K562 (cell line): Measurements from ENCODE around the gene TANK. TPM values are rescaled to one million over a fixed set of nuclear protein-coding genes. Genes with fewer than 3 reads are reported as not detected.

Source experiments
- ATAC-seq: fragments of 200-7000 bp; cut with Tn5 transposase; 3 replicates; pipeline ENCODE4 v1.9.1; 2020; ENCODE audit warnings: moderate library complexity
- BruUV-seq: library from RNA; stranded (reverse); fragments of 400-500 nt; replicated peaks from 2 replicates; lab custom pipeline; 2021; lab: Mats Ljungman, UMichigan
- CTCF ChIA-PET: fragments of 300-600 bp; formaldehyde crosslinking; extraction: SDS; loops from one replicate; lab custom pipeline; 2021; ENCODE audit warnings: low intra/inter-chr PET ratio; lab: Yijun Ruan, JAX
- POLR2A ChIA-PET: fragments of 300-600, 350-650 bp; sonication (Branson Sonifier 250); formaldehyde crosslinking; extraction: SDS; loops from one replicate; lab custom pipeline; 2021; ENCODE audit warnings: antibody characterized with exemption, inconsistent platforms; lab: Yijun Ruan, JAX
- DNase-seq, 4 experiments: peaks; one replicate each; pipeline versions ENCODE4 v3.0.0 to v3.0.0-alpha.2; 2011 to 2018; ENCODE audit warnings: low spot score in 3 of 4, mixed read lengths in 3 of 4; ENCODE audit errors: extremely low read depth in 1 of 4
- FAIRE-seq: peaks from 2 replicates; lab custom pipeline; 2011; peaks lifted over from hg19 to GRCh38; lab: Jason Lieb, UNC
- H2AFZ ChIP-seq: 2 replicates; pipeline ENCODE4 v1.6.0; 2011; ENCODE audit warnings: low read depth, low read length, control low read depth, inconsistent platforms
- H3K27ac ChIP-seq: fragments of 200-600 bp; 3 replicates; pipeline ENCODE4 v1.8.0; 2011; ENCODE audit warnings: low read depth, mild to moderate bottlenecking, control low read depth, inconsistent platforms, low read length, moderate library complexity, mixed read lengths; ENCODE audit errors: extremely low read depth
- H3K27me3 ChIP-seq, 2 experiments: fragments of 300-600 bp in 1 of 2; 2 replicates in 1 of 2; 3 replicates in 1 of 2; pipeline versions ENCODE4 v1.6.0 to v1.8.0; 2011; ENCODE audit warnings: inconsistent platforms in 2 of 2, low read length in 2 of 2, mild to moderate bottlenecking in 1 of 2, mixed read lengths in 1 of 2, moderate library complexity in 1 of 2; ENCODE audit not compliant: control insufficient read depth in 2 of 2, insufficient read depth in 2 of 2
- H3K36me3 ChIP-seq: fragments of 300-600 bp; 3 replicates; pipeline ENCODE4 v1.8.0; 2011; ENCODE audit warnings: mild to moderate bottlenecking, low read length, inconsistent platforms; ENCODE audit not compliant: control insufficient read depth, insufficient read depth
- H3K4me1 ChIP-seq, 2 experiments: fragments of 200-600 bp in 1 of 2; replicated peaks in 1 of 2; 2 replicates in 1 of 2; 3 replicates in 1 of 2; pipeline versions ENCODE4 v1.5.1 to v1.8.0; 2011; ENCODE audit warnings: inconsistent platforms in 2 of 2, low read length in 2 of 2, mild to moderate bottlenecking in 1 of 2, mixed read lengths in 1 of 2, moderate library complexity in 1 of 2; ENCODE audit not compliant: control insufficient read depth in 2 of 2, insufficient read depth in 2 of 2
- H3K4me2 ChIP-seq: 2 replicates; pipeline ENCODE4 v1.6.1; 2011; ENCODE audit warnings: low read length, control low read depth, inconsistent platforms, mixed read lengths; ENCODE audit not compliant: insufficient read depth
- H3K4me3 ChIP-seq: fragments of 200-600 bp; sonication (generic), shearing (Covaris generic); 2 replicates; pipeline ENCODE4 v1.5.1; 2016; ENCODE audit warnings: control low read depth, inconsistent platforms
- H3K79me2 ChIP-seq: fragments of 200-600 bp; 3 replicates; pipeline ENCODE4 v1.8.0; 2011; ENCODE audit warnings: low read length, inconsistent platforms; ENCODE audit not compliant: control insufficient read depth, insufficient read depth
- H3K9ac ChIP-seq, 2 experiments: 2 replicates each; pipeline versions ENCODE4 v1.6.0 to v1.6.1; 2011; ENCODE audit warnings: low read depth in 2 of 2, low read length in 2 of 2, control low read depth in 1 of 2, inconsistent platforms in 1 of 2, mild to moderate bottlenecking in 1 of 2, mixed read lengths in 1 of 2; ENCODE audit not compliant: insufficient read depth in 1 of 2
- H3K9me1 ChIP-seq: one replicate; pipeline ENCODE4 v1.6.0; 2011; ENCODE audit warnings: inconsistent platforms, mild to moderate bottlenecking, low read length, moderate library complexity; ENCODE audit not compliant: control insufficient read depth, insufficient read depth
- H3K9me3 ChIP-seq: replicated peaks from 2 replicates; pipeline ENCODE4 v1.5.1; 2011; ENCODE audit warnings: low read depth, low read length, inconsistent platforms; ENCODE audit not compliant: control insufficient read depth, insufficient read depth
- H4K20me1 ChIP-seq: replicated peaks from 2 replicates; pipeline ENCODE4 v1.6.1; 2011; ENCODE audit warnings: low read length, inconsistent platforms, mixed read lengths; ENCODE audit not compliant: control insufficient read depth, insufficient read depth
- CHAMP1 ChIP-seq: fragments of 450-650 bp; IDR thresholded peaks from 2 replicates; pipeline ENCODE4 v1.6.1; 2016; ENCODE audit warnings: mild to moderate bottlenecking
- CREBBP ChIP-seq: IDR thresholded peaks from one replicate; pipeline ENCODE4 v1.6.1; 2012; ENCODE audit warnings: low read depth, mild to moderate bottlenecking, control low read depth, inconsistent platforms, low read length
- HMG20A ChIP-seq: fragments of 450-650 bp; formaldehyde crosslinking; conservative IDR thresholded peaks from 2 replicates; pipeline ENCODE4 v1.4.0; 2020; ENCODE audit warnings: mild to moderate bottlenecking, mixed read lengths
- HOXB6 ChIP-seq: fragments of 250-450 bp; sonication (Bioruptor Pico); IDR thresholded peaks from 2 replicates; pipeline ENCODE4 v1.5.1; 2022; ENCODE audit warnings: mild to moderate bottlenecking, borderline replicate concordance
- NFIC ChIP-seq: fragments of 450-650 bp; IDR thresholded peaks from 2 replicates; pipeline ENCODE4 v1.6.1; 2017; ENCODE audit warnings: mild to moderate bottlenecking, inconsistent platforms
- RBM17 ChIP-seq: fragments of 200-400 bp; formaldehyde crosslinking; IDR thresholded peaks from 2 replicates; pipeline ENCODE4 v1.6.1; 2017; ENCODE audit warnings: low read depth, mild to moderate bottlenecking, low read length, borderline replicate concordance
- ZNF143 ChIP-seq: sonication (generic); formaldehyde crosslinking; IDR thresholded peaks from 2 replicates; pipeline ENCODE4 v1.9.0; 2022; ENCODE audit warnings: mild to moderate bottlenecking, missing genetic modification reagents
- ZNF316 ChIP-seq: fragments of 450-650 bp; IDR thresholded peaks from 2 replicates; pipeline ENCODE4 v1.6.1; 2016
- WGBS: fragments of 100-300 bp; shearing (Covaris generic); methylation state at CpG from one replicate; pipeline ENCODE4 v1.1.6; 2016; ENCODE audit warnings: low coverage, mixed read lengths; ENCODE audit not compliant: insufficient coverage; ENCODE audit errors: missing lambda C conversion rate; 5-methylcytosine and 5-hydroxymethylcytosine counted together
- in situ Hi-C: fragments of 300-500 bp; cut with MboI; formaldehyde crosslinking; loops from 4 replicates; pipeline ENCODE4 v1.15.0; 2018; ENCODE audit warnings: inconsistent platforms, mixed read lengths
- intact Hi-C: fragments of 100-400 bp; cut with micrococcal nuclease; formaldehyde crosslinking; loops from 2 replicates; pipeline ENCODE4 v1.14.2; 2022
- polyA plus RNA-seq, 8 experiments: library from polyadenylated mRNA; depleted of rRNA in 4 of 8; stranded (reverse) in 5 of 8; unstranded in 3 of 8; fragments of >200 nt; fragmentation: Nextera tagmentation in 2 of 8; fragmentation: Illumina TruSeq in 1 of 8; extraction: Ambion mirVana in 2 of 8; extraction: Trizol in 1 of 8; gene quantifications; 2 replicates each; pipeline versions ENCODE4 v1.2.1 to v1.2.3, GENCODE V29; 2011 to 2014; ENCODE audit warnings: inconsistent platforms in 1 of 8, missing spikeins in 1 of 8
- total RNA-seq, 7 experiments: library from RNA; depleted of rRNA in 6 of 7; stranded (reverse); fragments of >200 nt in 6 of 7; fragmentation: Illumina TruSeq in 2 of 7; extraction: Trizol in 2 of 7; gene quantifications; 2 replicates each; pipeline versions ENCODE4 v1.2.1 to v1.2.3, GENCODE V29; 2011 to 2021; ENCODE audit warnings: low replicate concordance in 1 of 7
- TF ChIP-seq, protein P1 (sequence below): fragments of 200-600 bp; sonication (generic); IDR thresholded peaks from one replicate; pipeline ENCODE4 v1.6.1; 2012; ENCODE audit warnings: mild to moderate bottlenecking, low read depth, low read length, inconsistent platforms

Gene TANK
- total and polyA plus RNA-seq, 9 of the 15 experiments (the other 6 are each of a cell fraction or from before 2014, with no cell fraction given) = 43.0 to 91.5 (median 54.4) TPM

GRCh38 chr2:161115605-161116380 is 44.4 kb upstream of the TANK start:
- no TSS peak for BruUV-seq
- DNase-seq = no peak
- TF ChIP-seq ZNF316 = no peak
- TF ChIP-seq NFIC = no peak
- no peak for TF ChIP-seq CHAMP1
- no peak for TF ChIP-seq ZNF143 (CRISPR knock-in tag)
- no peak for TF ChIP-seq RBM17
- TF ChIP-seq, protein P1, sequence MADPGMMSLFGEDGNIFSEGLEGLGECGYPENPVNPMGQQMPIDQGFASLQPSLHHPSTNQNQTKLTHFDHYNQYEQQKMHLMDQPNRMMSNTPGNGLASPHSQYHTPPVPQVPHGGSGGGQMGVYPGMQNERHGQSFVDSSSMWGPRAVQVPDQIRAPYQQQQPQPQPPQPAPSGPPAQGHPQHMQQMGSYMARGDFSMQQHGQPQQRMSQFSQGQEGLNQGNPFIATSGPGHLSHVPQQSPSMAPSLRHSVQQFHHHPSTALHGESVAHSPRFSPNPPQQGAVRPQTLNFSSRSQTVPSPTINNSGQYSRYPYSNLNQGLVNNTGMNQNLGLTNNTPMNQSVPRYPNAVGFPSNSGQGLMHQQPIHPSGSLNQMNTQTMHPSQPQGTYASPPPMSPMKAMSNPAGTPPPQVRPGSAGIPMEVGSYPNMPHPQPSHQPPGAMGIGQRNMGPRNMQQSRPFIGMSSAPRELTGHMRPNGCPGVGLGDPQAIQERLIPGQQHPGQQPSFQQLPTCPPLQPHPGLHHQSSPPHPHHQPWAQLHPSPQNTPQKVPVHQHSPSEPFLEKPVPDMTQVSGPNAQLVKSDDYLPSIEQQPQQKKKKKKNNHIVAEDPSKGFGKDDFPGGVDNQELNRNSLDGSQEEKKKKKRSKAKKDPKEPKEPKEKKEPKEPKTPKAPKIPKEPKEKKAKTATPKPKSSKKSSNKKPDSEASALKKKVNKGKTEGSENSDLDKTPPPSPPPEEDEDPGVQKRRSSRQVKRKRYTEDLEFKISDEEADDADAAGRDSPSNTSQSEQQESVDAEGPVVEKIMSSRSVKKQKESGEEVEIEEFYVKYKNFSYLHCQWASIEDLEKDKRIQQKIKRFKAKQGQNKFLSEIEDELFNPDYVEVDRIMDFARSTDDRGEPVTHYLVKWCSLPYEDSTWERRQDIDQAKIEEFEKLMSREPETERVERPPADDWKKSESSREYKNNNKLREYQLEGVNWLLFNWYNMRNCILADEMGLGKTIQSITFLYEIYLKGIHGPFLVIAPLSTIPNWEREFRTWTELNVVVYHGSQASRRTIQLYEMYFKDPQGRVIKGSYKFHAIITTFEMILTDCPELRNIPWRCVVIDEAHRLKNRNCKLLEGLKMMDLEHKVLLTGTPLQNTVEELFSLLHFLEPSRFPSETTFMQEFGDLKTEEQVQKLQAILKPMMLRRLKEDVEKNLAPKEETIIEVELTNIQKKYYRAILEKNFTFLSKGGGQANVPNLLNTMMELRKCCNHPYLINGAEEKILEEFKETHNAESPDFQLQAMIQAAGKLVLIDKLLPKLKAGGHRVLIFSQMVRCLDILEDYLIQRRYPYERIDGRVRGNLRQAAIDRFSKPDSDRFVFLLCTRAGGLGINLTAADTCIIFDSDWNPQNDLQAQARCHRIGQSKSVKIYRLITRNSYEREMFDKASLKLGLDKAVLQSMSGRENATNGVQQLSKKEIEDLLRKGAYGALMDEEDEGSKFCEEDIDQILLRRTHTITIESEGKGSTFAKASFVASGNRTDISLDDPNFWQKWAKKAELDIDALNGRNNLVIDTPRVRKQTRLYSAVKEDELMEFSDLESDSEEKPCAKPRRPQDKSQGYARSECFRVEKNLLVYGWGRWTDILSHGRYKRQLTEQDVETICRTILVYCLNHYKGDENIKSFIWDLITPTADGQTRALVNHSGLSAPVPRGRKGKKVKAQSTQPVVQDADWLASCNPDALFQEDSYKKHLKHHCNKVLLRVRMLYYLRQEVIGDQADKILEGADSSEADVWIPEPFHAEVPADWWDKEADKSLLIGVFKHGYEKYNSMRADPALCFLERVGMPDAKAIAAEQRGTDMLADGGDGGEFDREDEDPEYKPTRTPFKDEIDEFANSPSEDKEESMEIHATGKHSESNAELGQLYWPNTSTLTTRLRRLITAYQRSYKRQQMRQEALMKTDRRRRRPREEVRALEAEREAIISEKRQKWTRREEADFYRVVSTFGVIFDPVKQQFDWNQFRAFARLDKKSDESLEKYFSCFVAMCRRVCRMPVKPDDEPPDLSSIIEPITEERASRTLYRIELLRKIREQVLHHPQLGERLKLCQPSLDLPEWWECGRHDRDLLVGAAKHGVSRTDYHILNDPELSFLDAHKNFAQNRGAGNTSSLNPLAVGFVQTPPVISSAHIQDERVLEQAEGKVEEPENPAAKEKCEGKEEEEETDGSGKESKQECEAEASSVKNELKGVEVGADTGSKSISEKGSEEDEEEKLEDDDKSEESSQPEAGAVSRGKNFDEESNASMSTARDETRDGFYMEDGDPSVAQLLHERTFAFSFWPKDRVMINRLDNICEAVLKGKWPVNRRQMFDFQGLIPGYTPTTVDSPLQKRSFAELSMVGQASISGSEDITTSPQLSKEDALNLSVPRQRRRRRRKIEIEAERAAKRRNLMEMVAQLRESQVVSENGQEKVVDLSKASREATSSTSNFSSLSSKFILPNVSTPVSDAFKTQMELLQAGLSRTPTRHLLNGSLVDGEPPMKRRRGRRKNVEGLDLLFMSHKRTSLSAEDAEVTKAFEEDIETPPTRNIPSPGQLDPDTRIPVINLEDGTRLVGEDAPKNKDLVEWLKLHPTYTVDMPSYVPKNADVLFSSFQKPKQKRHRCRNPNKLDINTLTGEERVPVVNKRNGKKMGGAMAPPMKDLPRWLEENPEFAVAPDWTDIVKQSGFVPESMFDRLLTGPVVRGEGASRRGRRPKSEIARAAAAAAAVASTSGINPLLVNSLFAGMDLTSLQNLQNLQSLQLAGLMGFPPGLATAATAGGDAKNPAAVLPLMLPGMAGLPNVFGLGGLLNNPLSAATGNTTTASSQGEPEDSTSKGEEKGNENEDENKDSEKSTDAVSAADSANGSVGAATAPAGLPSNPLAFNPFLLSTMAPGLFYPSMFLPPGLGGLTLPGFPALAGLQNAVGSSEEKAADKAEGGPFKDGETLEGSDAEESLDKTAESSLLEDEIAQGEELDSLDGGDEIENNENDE = no peak
- no peak for TF ChIP-seq HOXB6 (CRISPR knock-in tag)
- TF ChIP-seq CREBBP = no peak
- TF ChIP-seq HMG20A (CRISPR knock-in tag) = no peak

More at GRCh38 chr2:161115605-161116380, 44.4 kb upstream of the TANK start:
- 0% methylated on average over 3 of the region's 3 CpGs for WGBS
- Histone ChIP-seq H4K20me1 (no peaks in the 10 kb centered on the region), H3K9me3 (no peaks in the 10 kb centered on the region), H3K4me1 (no peaks in the 10 kb centered on the region), H2AFZ (no peak overlapping the region), H3K27me3 (peaks cover 0 to 2% of the 10 kb centered on the region in 2 experiments; a peak in 2 of 5 replicates), H3K27ac (no peak overlapping the region), H3K4me3 (no peak overlapping the region), H3K36me3 (no peaks in the 10 kb centered on the region), H3K9me1 (no peaks in the 10 kb centered on the region), H3K79me2 (no peaks in the 10 kb centered on the region), H3K4me2 (no peak overlapping the region), H3K9ac (no peak overlapping the region)
- intact Hi-C loops = no loop called here
- no peak for FAIRE-seq
- in situ Hi-C loops = no loop called here
- POLR2A ChIA-PET = no interaction called here
- CTCF ChIA-PET = no interaction called here
- ATAC-seq = no peak
